ENCODE data around the gene AK5.

The AK5 gene

GRCh38 chr1:77550135-77550534 is 268.3 kb downstream of the AK5 start:
- DNase-seq = no peak

- no peak for DNase-seq
Measured at GRCh38 chr1:77552626-77553025, 270.8 kb downstream of the AK5 start.

- no peak for DNase-seq
Measured at GRCh38 chr1:77553568-77554291, 271.9 kb downstream of the AK5 start.

- no peak for DNase-seq
Measured at GRCh38 chr1:77556045-77556444, 274.2 kb downstream of the AK5 start.

GRCh38 chr1:77557053-77557452 is 275.2 kb downstream of the AK5 start:
- no peak for DNase-seq

- no peak for DNase-seq
Measured at GRCh38 chr1:77558591-77559164, 276.9 kb downstream of the AK5 start.

GRCh38 chr1:77560741-77561140 is 278.9 kb downstream of the AK5 start:
- DNase-seq = no peak

- DNase-seq = no peak
Measured at GRCh38 chr1:77562596-77563150, 280.9 kb downstream of the AK5 start.

- DNase-seq = no peak
Measured at GRCh38 chr1:77565321-77565720, 283.5 kb downstream of the AK5 start.

GRCh38 chr1:77571642-77572041 is 289.8 kb downstream of the AK5 start:
- no peak for DNase-seq

GRCh38 chr1:77579547-77579946 is 297.7 kb downstream of the AK5 start:
- no peak for DNase-seq

- no peak for DNase-seq
Measured at GRCh38 chr1:77582905-77583304, 301.1 kb downstream of the AK5 start.

- DNase-seq = no peak
Measured at GRCh38 chr1:77583483-77583882, 301.7 kb downstream of the AK5 start.

- DNase-seq = no peak
Measured at GRCh38 chr1:77584884-77585283, 303.1 kb downstream of the AK5 start.

- DNase-seq = no peak
Measured at GRCh38 chr1:77585610-77586314, 303.9 kb downstream of the AK5 start.

- no peak for DNase-seq
Measured at GRCh38 chr1:77589231-77589630, 307.4 kb downstream of the AK5 start.

- no peak for DNase-seq
Measured at GRCh38 chr1:77590651-77591050, 308.8 kb downstream of the AK5 start.

GRCh38 chr1:77592906-77593305 is 311.1 kb downstream of the AK5 start:
- no peak for DNase-seq

- DNase-seq = no peak
Measured at GRCh38 chr1:77594366-77595112, 312.7 kb downstream of the AK5 start.

GRCh38 chr1:77597310-77597709 is 315.5 kb downstream of the AK5 start:
- DNase-seq = no peak

- no peak for DNase-seq
Measured at GRCh38 chr1:77605246-77606026, 323.6 kb downstream of the AK5 start.

GRCh38 chr1:77608893-77609292 is 327.1 kb downstream of the AK5 start:
- DNase-seq = no peak

Measured in activated CD4-positive, CD25-positive, alpha-beta regulatory T cell (primary cell).